GM20431 (cell line): Measurements from ENCODE around the gene NUP210.

ENCODE experiments used
- in situ Hi-C: fragments of 300-500 bp; cut with MseI, MboI; formaldehyde crosslinking; loops from one replicate; pipeline ENCODE4 v1.15.0; 2020; ENCODE audit warnings: low sequenced_read_pairs; ENCODE audit not compliant: unreplicated experiment

NUP210 gene

GRCh38 chr3:13280811-13281506 lies 139.2 kb downstream of the NUP210 start:
- in situ Hi-C loops: no loop called here

- in situ Hi-C loops: no loop called here
Measured at GRCh38 chr3:13280122-13280790, 139.9 kb downstream of the NUP210 start.

DNA sequence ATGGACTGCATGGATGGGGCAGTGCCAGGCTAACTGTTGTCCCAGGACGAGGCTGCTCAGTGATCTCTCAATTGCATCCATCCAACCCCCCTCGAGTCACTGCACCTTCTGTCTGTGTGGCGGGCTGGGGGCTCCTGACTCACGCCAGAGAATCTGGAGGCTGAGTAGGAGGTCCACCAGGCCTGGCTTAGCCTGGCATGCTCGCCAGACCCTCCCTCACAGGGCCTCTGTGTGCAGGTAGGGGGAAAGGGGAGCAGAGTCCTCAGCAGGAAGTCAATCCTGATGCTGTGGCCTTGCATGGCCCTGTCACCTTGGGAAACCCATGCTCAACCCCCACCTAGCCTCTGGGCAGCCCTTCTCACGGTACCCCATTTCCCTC lies 140.6 kb downstream of the NUP210 start:
- in situ Hi-C loops: no loop called here

DNA sequence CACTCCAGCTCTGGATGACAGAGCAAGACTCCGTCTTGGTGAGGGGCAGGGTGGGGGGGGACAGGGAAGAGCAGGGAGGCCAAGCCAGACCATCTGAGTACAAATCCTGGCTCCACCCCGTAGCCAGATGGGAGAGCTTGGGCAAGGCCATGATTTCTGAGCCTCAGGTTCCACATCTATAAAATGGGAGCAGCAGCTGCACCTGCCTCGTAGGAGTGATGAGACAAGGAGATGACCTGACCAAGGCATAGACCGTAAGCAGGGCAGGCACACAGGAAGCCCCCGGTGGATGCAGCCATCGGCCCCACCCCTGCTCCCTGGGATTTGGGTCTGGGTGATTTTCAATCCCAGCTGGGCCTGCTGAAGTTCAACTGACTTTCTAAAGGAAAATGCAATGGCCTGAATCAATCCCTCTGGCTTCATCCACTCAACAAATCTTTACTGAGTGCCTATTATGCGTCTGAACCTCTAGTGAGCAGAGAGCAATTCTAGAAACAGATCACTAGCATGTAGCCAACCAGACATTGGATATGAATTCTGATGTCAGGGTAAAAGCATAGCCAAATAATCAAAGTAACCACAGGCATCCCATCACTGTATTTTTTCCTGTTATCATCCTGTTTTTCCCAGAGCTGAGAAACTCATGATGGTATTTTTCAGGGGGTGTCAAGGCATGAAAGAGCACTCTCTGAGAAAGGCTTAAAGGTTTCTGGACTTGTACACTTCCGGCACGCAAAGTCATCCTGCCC lies 141.2 kb downstream of the NUP210 start:
- in situ Hi-C loops: no loop called here

- in situ Hi-C loops: no loop called here
Measured at GRCh38 chr3:13277860-13278531, 142.1 kb downstream of the NUP210 start.

DNA sequence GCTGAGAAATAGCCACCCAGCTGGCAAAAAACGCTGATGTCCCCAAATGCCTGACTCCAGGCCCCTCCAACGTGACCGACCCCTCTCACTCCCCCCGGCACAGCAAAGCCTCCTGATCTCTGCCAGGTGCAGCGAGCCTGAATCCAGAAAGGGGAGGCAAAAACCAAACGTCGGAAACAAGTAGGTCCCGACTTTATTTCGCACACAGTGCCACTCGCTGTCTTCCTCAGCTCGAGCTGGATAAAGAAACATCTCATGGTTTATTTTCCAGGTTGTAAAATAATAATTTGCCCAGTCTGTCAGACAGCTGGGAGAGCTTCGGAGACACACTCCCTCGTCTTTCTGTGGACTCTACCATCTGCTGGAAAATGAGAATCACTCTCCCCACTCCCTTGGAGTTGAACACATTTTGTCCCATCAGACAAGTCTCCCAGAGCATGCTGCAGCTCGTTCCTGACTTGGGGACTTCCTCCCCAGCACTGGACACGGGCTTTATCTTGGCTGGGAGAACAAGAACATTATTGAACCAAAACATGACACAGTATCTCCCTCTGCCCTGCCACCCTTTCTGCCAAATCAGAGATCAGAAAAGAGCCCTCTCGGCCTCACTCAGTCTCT lies 142.8 kb downstream of the NUP210 start:
- in situ Hi-C loops: no loop called here

- in situ Hi-C loops: no loop called here
Measured at GRCh38 chr3:13276438-13277195, 143.5 kb downstream of the NUP210 start.

DNA sequence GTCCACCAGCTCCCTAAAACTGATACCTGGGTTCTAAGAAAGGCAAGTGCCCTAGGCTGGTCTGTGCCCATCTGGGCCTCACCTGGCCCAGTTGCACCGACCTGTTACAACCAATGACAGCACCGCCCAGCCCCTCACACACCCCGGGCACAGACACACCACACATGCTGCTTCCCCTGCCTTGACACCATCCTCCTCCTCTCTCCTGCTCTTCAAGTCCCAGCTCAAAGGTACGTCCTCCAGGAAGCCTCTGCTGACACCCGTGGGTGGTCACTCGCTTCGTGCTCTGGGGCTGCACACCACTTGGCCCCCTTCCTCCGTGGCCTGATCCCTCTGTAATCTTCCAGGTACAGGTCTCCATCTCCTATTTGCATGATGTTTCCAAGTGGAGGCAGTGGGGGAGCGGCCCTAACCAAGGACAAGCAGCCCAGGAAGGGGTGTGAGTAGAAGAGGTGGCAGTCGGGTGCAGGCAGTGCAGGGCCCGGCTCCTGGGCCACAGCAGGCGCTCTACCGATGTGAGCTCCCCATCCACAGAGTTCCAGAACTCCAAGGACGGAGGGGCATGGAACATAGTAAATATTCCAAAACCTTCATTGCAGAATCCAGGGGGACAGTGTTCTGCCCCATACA lies 144.6 kb downstream of the NUP210 start:
- in situ Hi-C loops: no loop called here

- in situ Hi-C loops: no loop called here
Measured at GRCh38 chr3:13274551-13275332, 145.4 kb downstream of the NUP210 start.

DNA sequence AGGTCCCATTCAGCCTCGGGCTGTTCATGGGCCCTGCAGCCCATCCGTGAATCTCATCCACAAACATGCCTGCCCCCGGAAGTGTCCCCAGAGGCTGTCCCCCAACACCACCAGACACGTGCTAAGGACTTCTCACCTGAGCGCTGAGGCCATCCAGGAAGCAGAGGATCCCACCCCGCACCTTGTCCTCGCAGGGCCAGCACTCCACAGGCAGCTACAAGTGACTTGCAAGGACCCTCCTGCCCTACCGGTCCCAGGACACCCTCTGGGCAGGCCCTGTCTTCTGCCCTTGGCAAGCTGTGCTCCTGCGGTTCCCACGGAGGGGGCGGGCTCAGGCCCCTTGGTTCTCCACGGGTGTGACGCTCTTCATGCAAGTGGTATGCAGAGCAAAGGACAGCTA lies 146.0 kb downstream of the NUP210 start:
- in situ Hi-C loops: no loop called here

DNA sequence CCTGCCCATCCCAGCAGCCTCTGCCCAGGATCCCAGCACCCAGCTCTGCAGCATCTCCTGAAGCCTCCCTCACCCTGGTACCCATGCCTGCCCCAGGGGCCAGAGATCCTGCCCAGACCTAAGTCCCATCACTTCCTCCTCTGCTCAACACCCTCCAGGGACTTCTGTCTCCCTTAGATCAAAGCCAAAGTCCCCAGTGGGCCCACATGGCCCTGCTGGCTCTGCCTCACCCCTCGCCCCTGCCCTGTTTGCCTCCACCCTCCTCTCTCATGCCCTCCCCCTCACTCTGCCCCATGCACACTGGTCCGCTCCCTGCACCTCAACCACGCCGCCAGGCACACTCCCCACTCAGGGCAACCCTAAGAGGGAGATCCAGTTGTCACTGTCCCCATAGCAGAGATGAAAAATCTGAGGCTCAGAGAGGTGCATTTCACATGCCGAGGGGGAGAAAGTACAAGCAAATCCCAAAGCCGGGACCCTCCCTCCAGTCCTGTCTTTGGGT lies 146.5 kb downstream of the NUP210 start:
- in situ Hi-C loops: no loop called here

GRCh38 chr3:13272831-13273603 lies 147.1 kb downstream of the NUP210 start:
- in situ Hi-C loops: no loop called here

GRCh38 chr3:13269711-13270378 lies 150.3 kb downstream of the NUP210 start:
- in situ Hi-C loops: no loop called here

DNA sequence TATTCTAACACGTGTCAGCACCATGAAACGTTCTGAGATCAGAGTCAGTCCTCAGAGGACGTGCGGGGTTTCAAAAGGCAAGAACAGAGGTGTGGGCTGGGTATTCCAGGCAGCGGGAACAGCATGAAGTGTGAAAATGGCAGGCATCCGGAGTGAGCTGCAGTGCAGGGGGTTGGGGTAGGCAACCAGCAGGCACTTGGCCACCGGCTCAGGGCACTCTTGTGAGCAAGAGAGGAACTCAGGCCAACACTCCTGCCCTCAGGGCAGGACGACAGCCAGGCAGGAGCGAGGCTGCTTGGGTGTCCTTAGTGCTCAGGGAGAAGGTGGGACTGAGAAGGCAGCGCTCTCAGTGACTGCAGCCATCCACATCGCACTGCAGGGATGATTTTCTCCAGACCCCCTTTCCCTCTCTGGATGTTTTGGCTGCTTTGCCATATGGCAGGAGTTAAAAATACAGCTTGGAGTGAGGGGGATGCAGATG lies 151.1 kb downstream of the NUP210 start:
- in situ Hi-C loops: no loop called here

GRCh38 chr3:13268120-13268519 lies 152.0 kb downstream of the NUP210 start:
- in situ Hi-C loops: no loop called here

- in situ Hi-C loops: no loop called here
Measured at GRCh38 chr3:13266651-13267362, 153.3 kb downstream of the NUP210 start.
